SK-N-SH (cell line): ENCODE measurements around the gene NUP133. TPM values are rescaled to one million over a fixed set of nuclear protein-coding genes. Genes with fewer than 3 reads are reported as not detected.

Experiments
- CTCF ChIA-PET: fragments of 300-600, 350-600 bp; formaldehyde crosslinking; extraction: SDS; loops from one replicate; lab custom pipeline; 2021; lab: Yijun Ruan, JAX
- POLR2A ChIA-PET: fragments of 350-600 bp; sonication (Branson Sonifier 250); formaldehyde crosslinking; extraction: SDS; loops from one replicate; lab custom pipeline; 2020; ENCODE audit warnings: antibody characterized with exemption, inconsistent platforms; lab: Yijun Ruan, JAX
- DNase-seq: peaks from one replicate; pipeline ENCODE4 v3.0.0; 2012
- H2AFZ ChIP-seq: fragments of 200-600 bp; sonication (generic); 2 replicates; pipeline ENCODE4 v1.8.1; 2016; ENCODE audit warnings: antibody characterized with exemption, mild to moderate bottlenecking, low read depth
- H3F3A ChIP-seq: fragments of 200-600 bp; sonication (generic); replicated peaks from 2 replicates; pipeline ENCODE3; 2016; ENCODE audit warnings: antibody characterized with exemption, mild to moderate bottlenecking; ENCODE audit not compliant: insufficient read depth
- H3K27ac ChIP-seq, 2 experiments: fragments of 200-500 bp in 1 of 2; fragments of 200-600 bp in 1 of 2; sonication (Bioruptor generic) in 1 of 2; sonication (generic), shearing (Covaris generic) in 1 of 2; 2 replicates each; pipeline versions ENCODE4 v1.5.1 to v1.6.1; 2014 to 2016; ENCODE audit warnings: low read depth in 2 of 2, inconsistent platforms in 1 of 2, low read length in 1 of 2, mild to moderate bottlenecking in 1 of 2, mixed read lengths in 1 of 2
- H3K27me3 ChIP-seq: fragments of 200-600 bp; sonication (generic), shearing (Covaris generic); 2 replicates; pipeline ENCODE4 v1.6.1; 2016; ENCODE audit warnings: mixed run types; ENCODE audit not compliant: insufficient read depth
- H3K36me3 ChIP-seq, 2 experiments: fragments of 200-500 bp in 1 of 2; fragments of 200-600 bp in 1 of 2; sonication (Bioruptor generic) in 1 of 2; sonication (generic) in 1 of 2; replicated peaks in 1 of 2; 2 replicates each; pipeline versions ENCODE3 to v1.5.1; 2014 to 2016; ENCODE audit warnings: low read length in 1 of 2, mild to moderate bottlenecking in 1 of 2; ENCODE audit not compliant: insufficient read depth in 2 of 2, control insufficient read depth in 1 of 2
- H3K4me1 ChIP-seq, 2 experiments: fragments of 200-500 bp in 1 of 2; fragments of 200-600 bp in 1 of 2; sonication (Bioruptor generic) in 1 of 2; sonication (generic), shearing (Covaris generic) in 1 of 2; 2 replicates each; pipeline versions ENCODE4 v1.5.1 to v1.6.1; 2014 to 2016; ENCODE audit warnings: low read depth in 1 of 2, low read length in 1 of 2, mixed run types in 1 of 2; ENCODE audit not compliant: insufficient read depth in 2 of 2, control insufficient read depth in 1 of 2
- H3K4me2 ChIP-seq: fragments of 200-600 bp; sonication (generic), shearing (Covaris generic); 2 replicates; pipeline ENCODE4 v1.6.1; 2017; ENCODE audit warnings: mixed run types
- H3K4me3 ChIP-seq, 2 experiments: fragments of 200-500 bp in 1 of 2; fragments of 200-600 bp in 1 of 2; sonication (Bioruptor generic) in 1 of 2; sonication (generic), shearing (Covaris generic) in 1 of 2; 2 replicates each; pipeline versions ENCODE4 v1.5.1 to v1.8.1; 2014 to 2016; ENCODE audit warnings: low read depth in 2 of 2, inconsistent platforms in 1 of 2, low read length in 1 of 2, mild to moderate bottlenecking in 1 of 2, mixed read lengths in 1 of 2, moderate library complexity in 1 of 2
- H3K79me2 ChIP-seq: fragments of 200-600 bp; sonication (generic); 2 replicates; pipeline ENCODE4 v1.8.1; 2017; ENCODE audit warnings: mild to moderate bottlenecking; ENCODE audit not compliant: insufficient read depth
- H3K9ac ChIP-seq: fragments of 200-600 bp; sonication (generic); 2 replicates; pipeline ENCODE4 v1.6.1; 2017; ENCODE audit warnings: mixed run types
- H3K9me2 ChIP-seq: fragments of 200-600 bp; sonication (generic); 2 replicates; pipeline ENCODE4 v1.6.1; 2017; ENCODE audit warnings: mixed run types
- H3K9me3 ChIP-seq: fragments of 200-600 bp; sonication (generic); 2 replicates; pipeline ENCODE4 v1.6.1; 2017; ENCODE audit warnings: mixed run types, mild to moderate bottlenecking, moderate library complexity
- H4K20me1 ChIP-seq: fragments of 200-600 bp; sonication (generic); 2 replicates; pipeline ENCODE4 v1.6.1; 2017; ENCODE audit warnings: mild to moderate bottlenecking, mixed run types; ENCODE audit not compliant: insufficient read depth
- CTCF ChIP-seq: fragments of 200-600 bp; sonication (generic); IDR thresholded peaks from 2 replicates; pipeline ENCODE4 v1.6.1; 2017; ENCODE audit warnings: antibody characterized with exemption, mild to moderate bottlenecking, moderate library complexity
- ELF1 ChIP-seq: IDR thresholded peaks from 2 replicates; pipeline ENCODE4 v1.4.0; 2012
- EP300 ChIP-seq, 2 experiments: IDR thresholded peaks; 2 replicates each; pipeline versions ENCODE4 v1.4.0 to v1.6.1; 2012; ENCODE audit warnings: borderline replicate concordance in 1 of 2, low read depth in 1 of 2, low read length in 1 of 2
- FOSL2 ChIP-seq: IDR thresholded peaks from 2 replicates; pipeline ENCODE4 v1.4.0; 2012; ENCODE audit warnings: low read depth, mild to moderate bottlenecking, moderate library complexity, borderline replicate concordance
- FOXJ3 ChIP-seq: sonication (generic); formaldehyde crosslinking; IDR thresholded peaks from 2 replicates; pipeline ENCODE4 v1.5.1; 2020; ENCODE audit warnings: mild to moderate bottlenecking, missing genetic modification reagents
- FOXM1 ChIP-seq: IDR thresholded peaks from 2 replicates; pipeline ENCODE4 v1.4.0; 2012; ENCODE audit warnings: low read depth, mild to moderate bottlenecking
- GABPA ChIP-seq: IDR thresholded peaks from 2 replicates; pipeline ENCODE4 v1.4.0; 2012; ENCODE audit warnings: low read depth, mild to moderate bottlenecking
- JUND ChIP-seq: IDR thresholded peaks from 2 replicates; pipeline ENCODE4 v1.4.0; 2012
- MXI1 ChIP-seq: IDR thresholded peaks from 2 replicates; pipeline ENCODE4 v1.6.1; 2012; ENCODE audit warnings: mild to moderate bottlenecking, low read depth, low read length, improper control_type of control experiment
- NRF1 ChIP-seq: IDR thresholded peaks from 2 replicates; pipeline ENCODE4 v1.6.1; 2012; ENCODE audit warnings: low read depth, mild to moderate bottlenecking, low read length
- POLR2AphosphoS5 ChIP-seq: IDR thresholded peaks from 2 replicates; pipeline ENCODE4 v1.6.1; 2012; ENCODE audit warnings: low read depth, low read length
- RCOR1 ChIP-seq: fragments of 150-350 bp; IDR thresholded peaks from 2 replicates; pipeline ENCODE4 v1.6.1; 2017; ENCODE audit warnings: antibody characterized with exemption, low read length
- RFX5 ChIP-seq: IDR thresholded peaks from 2 replicates; pipeline ENCODE4 v1.6.1; 2012; ENCODE audit warnings: mild to moderate bottlenecking, improper control_type of control experiment, low read length
- RXRA ChIP-seq: IDR thresholded peaks from 2 replicates; pipeline ENCODE4 v1.4.0; 2012; ENCODE audit warnings: low read depth, mild to moderate bottlenecking, borderline replicate concordance
- SIN3A ChIP-seq: IDR thresholded peaks from 2 replicates; pipeline ENCODE4 v1.6.1; 2012; ENCODE audit warnings: low read depth, mild to moderate bottlenecking, low read length, moderate library complexity, borderline replicate concordance
- TEAD4 ChIP-seq: IDR thresholded peaks from 2 replicates; pipeline ENCODE4 v1.4.0; 2012; ENCODE audit warnings: mild to moderate bottlenecking, borderline replicate concordance; ENCODE audit not compliant: insufficient read depth
- USF1 ChIP-seq: IDR thresholded peaks from 2 replicates; pipeline ENCODE4 v1.4.0; 2012; ENCODE audit warnings: low read depth, borderline replicate concordance
- YY1 ChIP-seq: IDR thresholded peaks from 2 replicates; pipeline ENCODE4 v1.4.0; 2012; ENCODE audit warnings: low read depth, mild to moderate bottlenecking
- WGBS: methylation state at CpG from one replicate; pipeline ENCODE4 v1.1.6; 2017; ENCODE audit warnings: low lambda C conversion rate; 5-methylcytosine and 5-hydroxymethylcytosine counted together
- polyA plus RNA-seq, 3 experiments: library from polyadenylated mRNA; depleted of rRNA; stranded (reverse); fragments of >200 nt; gene quantifications; 2 replicates each; pipeline ENCODE4 v1.2.3, GENCODE V29; 2012
- TF ChIP-seq, protein P1 (sequence below): IDR thresholded peaks from 2 replicates; pipeline ENCODE4 v1.4.0; 2012; ENCODE audit warnings: low read depth
- TF ChIP-seq, protein P2 (sequence below): IDR thresholded peaks from 2 replicates; pipeline ENCODE4; 2012

The NUP133 gene
- polyA plus RNA-seq, 1 of the 3 experiments (the other 2 are of a cell fraction), result 10.9 TPM

- DNase-seq, result no peak
- H3K9me2 ChIP-seq, result no peaks in the 10 kb centered on the region
- H3K79me2 ChIP-seq, result no peaks in the 10 kb centered on the region
- H2AFZ ChIP-seq, result no peak overlapping the region
- H3K9ac ChIP-seq, result no peak overlapping the region
- no peaks in the 10 kb centered on the region for H3K27me3 ChIP-seq
- no peaks in the 10 kb centered on the region for H3K9me3 ChIP-seq
- no peak overlapping the region for H3K27ac ChIP-seq
- POLR2A ChIA-PET, result no interaction called here
- H3F3A ChIP-seq, result no peaks in the 10 kb centered on the region
- H3K4me1 ChIP-seq, result peaks cover 0 to 9% of the 10 kb centered on the region in 2 experiments; a peak in 1 of 4 replicates
- H3K4me3 ChIP-seq, result no peak overlapping the region
- CTCF ChIA-PET, result no interaction called here
- no peaks in the 10 kb centered on the region for H4K20me1 ChIP-seq
- no peak overlapping the region for H3K4me2 ChIP-seq
- H3K36me3 ChIP-seq, result no peaks in the 10 kb centered on the region
- TF ChIP-seq, protein P1, sequence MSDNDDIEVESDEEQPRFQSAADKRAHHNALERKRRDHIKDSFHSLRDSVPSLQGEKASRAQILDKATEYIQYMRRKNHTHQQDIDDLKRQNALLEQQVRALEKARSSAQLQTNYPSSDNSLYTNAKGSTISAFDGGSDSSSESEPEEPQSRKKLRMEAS, result no peak
- no peak for TF ChIP-seq EP300 (IDR thresholded peaks at IDR 0.05; ENCODE audit: borderline replicate concordance in 1 of 2, low read depth in 1 of 2, low read length in 1 of 2)
- no peak for TF ChIP-seq RCOR1
- no peak for TF ChIP-seq FOSL2
- TF ChIP-seq ELF1, result no peak
- no peak for TF ChIP-seq FOXJ3
- no peak for TF ChIP-seq RXRA
- no peak for TF ChIP-seq MXI1
- TF ChIP-seq, protein P2, sequence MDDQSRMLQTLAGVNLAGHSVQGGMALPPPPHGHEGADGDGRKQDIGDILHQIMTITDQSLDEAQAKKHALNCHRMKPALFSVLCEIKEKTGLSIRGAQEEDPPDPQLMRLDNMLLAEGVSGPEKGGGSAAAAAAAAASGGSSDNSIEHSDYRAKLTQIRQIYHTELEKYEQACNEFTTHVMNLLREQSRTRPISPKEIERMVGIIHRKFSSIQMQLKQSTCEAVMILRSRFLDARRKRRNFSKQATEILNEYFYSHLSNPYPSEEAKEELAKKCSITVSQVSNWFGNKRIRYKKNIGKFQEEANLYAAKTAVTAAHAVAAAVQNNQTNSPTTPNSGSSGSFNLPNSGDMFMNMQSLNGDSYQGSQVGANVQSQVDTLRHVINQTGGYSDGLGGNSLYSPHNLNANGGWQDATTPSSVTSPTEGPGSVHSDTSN, result no peak
- TF ChIP-seq JUND, result no peak
- no peak for TF ChIP-seq CTCF
- TF ChIP-seq RFX5, result no peak
- no peak for TF ChIP-seq GABPA
- TF ChIP-seq YY1, result no peak
- TF ChIP-seq FOXM1, result no peak
- TF ChIP-seq POLR2AphosphoS5, result no peak
- TF ChIP-seq SIN3A, result no peak
- no peak for TF ChIP-seq NRF1
- TF ChIP-seq USF1, result no peak
- TF ChIP-seq TEAD4, result no peak
- WGBS, result 88% methylated on average over 8 of the region's 19 CpGs
Observed at GRCh38 chr1:229433364-229434004, 74.7 kb downstream of the NUP133 start.
